Liver (tissue), 9 donors: ENCODE measurements around the gene PRM2. TPM values are rescaled to one million over a fixed set of nuclear protein-coding genes. Genes with fewer than 3 reads are reported as not detected.

Source experiments
- DNase-seq: peaks from one replicate; pipeline ENCODE4 v3.0.0-alpha.2; 2017; ENCODE audit warnings: low spot score
- H3K27ac ChIP-seq, 2 donors: one replicate each; pipeline ENCODE4 v1.7.0; 2013; ENCODE audit warnings: inconsistent platforms in 2 of 2, low read length in 2 of 2, control low read depth in 1 of 2, low read depth in 1 of 2, mild to moderate bottlenecking in 1 of 2
- H3K27me3 ChIP-seq, 4 donors: one replicate each; pipeline versions ENCODE4 v1.6.1 to v1.7.0; 2013; ENCODE audit warnings: low read length in 3 of 4, inconsistent platforms in 1 of 4, mild to moderate bottlenecking in 1 of 4, moderate library complexity in 1 of 4; ENCODE audit not compliant: control insufficient read depth in 4 of 4, insufficient read depth in 4 of 4
- H3K36me3 ChIP-seq, 4 donors: one replicate each; pipeline versions ENCODE4 v1.6.1 to v1.7.0; 2013; ENCODE audit warnings: low read length in 3 of 4, mild to moderate bottlenecking in 3 of 4, low read depth in 1 of 4, moderate library complexity in 1 of 4; ENCODE audit not compliant: control insufficient read depth in 4 of 4, insufficient read depth in 3 of 4
- H3K4me1 ChIP-seq, 4 donors: one replicate each; pipeline versions ENCODE4 v1.6.1 to v1.7.0; 2013; ENCODE audit warnings: low read length in 3 of 4, mild to moderate bottlenecking in 3 of 4, moderate library complexity in 1 of 4; ENCODE audit not compliant: control insufficient read depth in 4 of 4, insufficient read depth in 4 of 4
- H3K4me3 ChIP-seq, 3 donors: one replicate each; pipeline versions ENCODE4 v1.6.1 to v1.7.0; 2013; ENCODE audit warnings: low read length in 3 of 3, control low read depth in 1 of 3, low read depth in 1 of 3, mild to moderate bottlenecking in 1 of 3
- H3K9ac ChIP-seq, 2 donors: one replicate each; pipeline ENCODE4 v1.7.0; 2013; ENCODE audit warnings: low read length in 2 of 2, mild to moderate bottlenecking in 2 of 2, moderate library complexity in 2 of 2, control low read depth in 1 of 2, low read depth in 1 of 2
- H3K9me3 ChIP-seq, 4 donors: one replicate each; pipeline versions ENCODE4 v1.6.1 to v1.7.0; 2013; ENCODE audit warnings: low read length in 3 of 4; ENCODE audit not compliant: control insufficient read depth in 4 of 4
- FOXA1 ChIP-seq: IDR thresholded peaks from 2 replicates; pipeline ENCODE4 v1.6.1; 2016; ENCODE audit warnings: antibody characterized with exemption
- FOXA2 ChIP-seq: IDR thresholded peaks from 2 replicates; pipeline ENCODE4 v1.6.1; 2016; ENCODE audit warnings: antibody characterized with exemption
- HNF4G ChIP-seq: IDR thresholded peaks from 2 replicates; pipeline ENCODE4 v1.6.1; 2016; ENCODE audit warnings: antibody characterized with exemption
- JUND ChIP-seq, 2 donors: IDR thresholded peaks; 2 replicates each; pipeline ENCODE4 v1.6.1; 2016; ENCODE audit warnings: antibody characterized with exemption in 2 of 2
- NR2F2 ChIP-seq: IDR thresholded peaks from 2 replicates; pipeline ENCODE4 v1.6.1; 2016; ENCODE audit warnings: antibody characterized with exemption
- YY1 ChIP-seq: IDR thresholded peaks from 2 replicates; pipeline ENCODE4 v1.6.1; 2016; ENCODE audit warnings: antibody characterized with exemption, mild to moderate bottlenecking
- WGBS: extraction: QIAGEN DNeasy Blood & Tissue Kit; methylation state at CpG from one replicate; pipeline ENCODE4 v1.1.7; 2013; 5-methylcytosine and 5-hydroxymethylcytosine counted together
- polyA plus RNA-seq, 2 donors: library from polyadenylated mRNA; stranded (reverse) in 1 of 2; unstranded in 1 of 2; fragments of 200-250 nt in 1 of 2; fragments of >200 nt in 1 of 2; fragmentation: Nextera tagmentation in 1 of 2; extraction: Ambion mirVana in 1 of 2; gene quantifications; one replicate each; pipeline versions ENCODE4 v1.2.1 to v1.2.3, GENCODE V29; 2013 to 2015
- total RNA-seq, 2 donors: library from RNA; depleted of rRNA; stranded (reverse); fragments of >200 nt; gene quantifications; one replicate each; pipeline ENCODE4 v1.2.3, GENCODE V29; 2014
- TF ChIP-seq, protein P1 (sequence below): IDR thresholded peaks from 2 replicates; pipeline ENCODE4 v1.6.1; 2016; ENCODE audit warnings: antibody characterized with exemption
- TF ChIP-seq, protein P2 (sequence below): IDR thresholded peaks from 2 replicates; pipeline ENCODE4 v1.6.1; 2016; ENCODE audit warnings: antibody characterized with exemption
- TF ChIP-seq, protein P3 (sequence below): IDR thresholded peaks from 2 replicates; pipeline ENCODE4 v1.6.1; 2016; ENCODE audit warnings: antibody characterized with exemption
- TF ChIP-seq, protein P4 (sequence below): IDR thresholded peaks from 2 replicates; pipeline ENCODE4 v1.6.1; 2016; ENCODE audit warnings: antibody characterized with exemption, mild to moderate bottlenecking
- donor health status: healthy.
- donor health status: healthy.
- donor health status: healthy.
- donor health status: healthy.
- donor health status: healthy.

The PRM2 gene
- total and polyA plus RNA-seq, 4 donors = not detected

DNA sequence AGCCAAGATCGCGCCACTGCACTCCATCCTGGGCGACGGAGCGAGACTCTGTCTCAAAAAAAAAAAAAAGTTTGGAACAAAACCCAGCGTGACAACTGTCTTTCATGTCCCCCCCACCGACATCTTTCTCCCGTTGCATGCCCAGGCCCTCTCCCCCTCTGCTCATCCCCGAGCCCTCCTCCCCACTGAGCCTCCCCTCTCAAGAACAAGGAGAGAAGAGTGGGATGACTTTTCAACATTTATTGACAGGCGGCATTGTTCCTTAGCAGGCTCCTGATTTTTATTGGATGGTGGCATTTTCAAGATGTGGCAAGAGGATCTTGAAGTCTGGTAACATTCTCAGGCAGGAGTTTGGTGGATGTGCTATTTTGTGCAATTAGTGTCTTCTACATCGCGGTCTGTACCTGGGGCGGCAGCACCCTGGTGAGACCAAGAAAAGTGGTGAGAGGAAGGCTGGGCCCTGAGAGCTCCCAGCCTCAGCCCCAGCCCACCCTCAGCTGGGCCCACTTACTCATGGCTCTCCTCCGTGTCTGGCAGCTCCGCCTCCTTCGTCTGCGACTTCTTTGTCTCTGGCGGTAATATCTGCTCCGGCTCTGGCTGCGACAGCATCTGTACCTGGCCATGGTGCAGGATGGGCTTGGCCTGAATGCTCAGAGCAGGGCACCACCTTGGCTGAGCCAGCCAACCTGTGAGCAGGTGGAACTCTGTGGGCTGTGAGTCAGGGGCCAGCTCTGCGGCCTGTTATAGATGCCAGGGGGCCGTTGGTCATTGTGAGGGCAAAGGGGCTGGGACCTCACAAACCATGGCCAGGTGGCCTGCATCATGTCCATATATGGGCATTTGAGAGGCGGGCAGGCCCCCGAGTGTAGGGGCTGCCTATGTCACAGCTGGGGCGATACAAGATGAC lies 4.6 kb upstream of the PRM2 start, which contains the start of gene PRM1 (continued):
- TF ChIP-seq, protein P1, sequence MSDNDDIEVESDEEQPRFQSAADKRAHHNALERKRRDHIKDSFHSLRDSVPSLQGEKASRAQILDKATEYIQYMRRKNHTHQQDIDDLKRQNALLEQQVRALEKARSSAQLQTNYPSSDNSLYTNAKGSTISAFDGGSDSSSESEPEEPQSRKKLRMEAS = no peak
- TF ChIP-seq NR2F2 (no peak), FOXA2 (no peak), FOXA1 (no peak), HNF4G (no peak), YY1 (no peak)
- TF ChIP-seq, protein P2, sequence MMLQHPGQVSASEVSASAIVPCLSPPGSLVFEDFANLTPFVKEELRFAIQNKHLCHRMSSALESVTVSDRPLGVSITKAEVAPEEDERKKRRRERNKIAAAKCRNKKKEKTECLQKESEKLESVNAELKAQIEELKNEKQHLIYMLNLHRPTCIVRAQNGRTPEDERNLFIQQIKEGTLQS = no peak
- TF ChIP-seq, protein P3, sequence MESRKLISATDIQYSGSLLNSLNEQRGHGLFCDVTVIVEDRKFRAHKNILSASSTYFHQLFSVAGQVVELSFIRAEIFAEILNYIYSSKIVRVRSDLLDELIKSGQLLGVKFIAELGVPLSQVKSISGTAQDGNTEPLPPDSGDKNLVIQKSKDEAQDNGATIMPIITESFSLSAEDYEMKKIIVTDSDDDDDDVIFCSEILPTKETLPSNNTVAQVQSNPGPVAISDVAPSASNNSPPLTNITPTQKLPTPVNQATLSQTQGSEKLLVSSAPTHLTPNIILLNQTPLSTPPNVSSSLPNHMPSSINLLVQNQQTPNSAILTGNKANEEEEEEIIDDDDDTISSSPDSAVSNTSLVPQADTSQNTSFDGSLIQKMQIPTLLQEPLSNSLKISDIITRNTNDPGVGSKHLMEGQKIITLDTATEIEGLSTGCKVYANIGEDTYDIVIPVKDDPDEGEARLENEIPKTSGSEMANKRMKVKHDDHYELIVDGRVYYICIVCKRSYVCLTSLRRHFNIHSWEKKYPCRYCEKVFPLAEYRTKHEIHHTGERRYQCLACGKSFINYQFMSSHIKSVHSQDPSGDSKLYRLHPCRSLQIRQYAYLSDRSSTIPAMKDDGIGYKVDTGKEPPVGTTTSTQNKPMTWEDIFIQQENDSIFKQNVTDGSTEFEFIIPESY = no peak

DNA sequence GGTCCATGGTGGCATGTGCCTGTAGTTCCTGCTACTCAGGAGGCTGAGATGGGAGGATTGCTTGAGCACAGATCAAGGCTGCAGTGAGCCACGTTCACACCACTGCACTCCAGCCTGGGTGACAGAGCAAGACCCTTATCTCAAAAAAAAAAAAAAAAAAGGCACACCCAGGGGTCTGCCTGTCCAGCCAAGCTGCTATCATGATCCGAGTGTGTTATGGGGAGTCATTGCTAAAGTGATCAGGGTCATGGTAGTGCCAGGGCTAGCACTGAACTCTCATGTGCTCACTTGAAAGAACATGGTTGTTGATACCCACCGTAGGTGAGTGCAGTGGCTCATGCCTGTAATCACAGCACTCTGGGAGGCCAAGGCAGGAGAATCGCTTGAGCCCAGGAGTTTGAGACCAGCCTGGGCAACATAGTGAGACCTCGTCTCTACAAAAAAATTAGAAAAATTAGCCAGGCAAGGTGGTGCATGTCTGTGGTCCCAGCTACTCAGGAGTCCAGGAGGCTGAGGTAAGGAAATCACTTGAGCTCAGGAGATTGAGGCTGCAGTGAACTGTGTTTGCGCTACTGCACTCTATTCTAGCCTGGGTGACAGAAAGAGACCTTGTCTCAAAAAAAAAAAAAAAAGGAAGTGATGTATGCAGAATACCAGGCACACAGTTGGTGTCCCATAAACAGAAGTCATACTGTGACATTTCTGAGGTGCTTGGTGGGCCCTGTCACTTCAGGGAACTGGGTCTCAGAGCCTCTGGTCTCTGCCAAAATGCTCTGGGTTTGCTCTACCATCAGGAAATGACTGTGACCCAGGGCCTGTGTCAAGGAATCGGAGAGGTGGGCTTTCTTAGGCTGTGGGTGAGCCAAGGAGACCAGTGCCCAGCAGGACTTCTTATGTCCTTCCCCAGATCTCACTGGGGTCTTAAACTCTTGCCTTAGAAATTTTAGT lies 2.7 kb upstream of the PRM2 start:
- Histone ChIP-seq H3K9me3 (no peaks in the 10 kb centered on the region), H3K27me3 (no peaks in the 10 kb centered on the region), H3K36me3 (no peaks in the 10 kb centered on the region), H3K9ac (no peak overlapping the region), H3K4me3 (no peak overlapping the region), H3K4me1 (peaks cover 2 to 12% (median 10%) of the 10 kb centered on the region in 4 donors), H3K27ac (no peak overlapping the region)
- TF ChIP-seq, protein P4, sequence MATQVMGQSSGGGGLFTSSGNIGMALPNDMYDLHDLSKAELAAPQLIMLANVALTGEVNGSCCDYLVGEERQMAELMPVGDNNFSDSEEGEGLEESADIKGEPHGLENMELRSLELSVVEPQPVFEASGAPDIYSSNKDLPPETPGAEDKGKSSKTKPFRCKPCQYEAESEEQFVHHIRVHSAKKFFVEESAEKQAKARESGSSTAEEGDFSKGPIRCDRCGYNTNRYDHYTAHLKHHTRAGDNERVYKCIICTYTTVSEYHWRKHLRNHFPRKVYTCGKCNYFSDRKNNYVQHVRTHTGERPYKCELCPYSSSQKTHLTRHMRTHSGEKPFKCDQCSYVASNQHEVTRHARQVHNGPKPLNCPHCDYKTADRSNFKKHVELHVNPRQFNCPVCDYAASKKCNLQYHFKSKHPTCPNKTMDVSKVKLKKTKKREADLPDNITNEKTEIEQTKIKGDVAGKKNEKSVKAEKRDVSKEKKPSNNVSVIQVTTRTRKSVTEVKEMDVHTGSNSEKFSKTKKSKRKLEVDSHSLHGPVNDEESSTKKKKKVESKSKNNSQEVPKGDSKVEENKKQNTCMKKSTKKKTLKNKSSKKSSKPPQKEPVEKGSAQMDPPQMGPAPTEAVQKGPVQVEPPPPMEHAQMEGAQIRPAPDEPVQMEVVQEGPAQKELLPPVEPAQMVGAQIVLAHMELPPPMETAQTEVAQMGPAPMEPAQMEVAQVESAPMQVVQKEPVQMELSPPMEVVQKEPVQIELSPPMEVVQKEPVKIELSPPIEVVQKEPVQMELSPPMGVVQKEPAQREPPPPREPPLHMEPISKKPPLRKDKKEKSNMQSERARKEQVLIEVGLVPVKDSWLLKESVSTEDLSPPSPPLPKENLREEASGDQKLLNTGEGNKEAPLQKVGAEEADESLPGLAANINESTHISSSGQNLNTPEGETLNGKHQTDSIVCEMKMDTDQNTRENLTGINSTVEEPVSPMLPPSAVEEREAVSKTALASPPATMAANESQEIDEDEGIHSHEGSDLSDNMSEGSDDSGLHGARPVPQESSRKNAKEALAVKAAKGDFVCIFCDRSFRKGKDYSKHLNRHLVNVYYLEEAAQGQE = no peak
- TF ChIP-seq YY1 (no peak), JUND (IDR thresholded peaks at IDR 0.05) (no peak)
- TF ChIP-seq, protein P2 = no peak
- no peak for DNase-seq
- 86% methylated on average over 7 of the region's 7 CpGs for WGBS
